ENCODE results near the gene FBXL16.

GRCh38 chr16:669666-670065, 35.9 kb downstream of the FBXL16 start:
- TF ChIP-seq EZH2 (IDR thresholded peaks at IDR 0.05; ENCODE audit: borderline replicate concordance, low read depth, low read length, poor library complexity, severe bottlenecking), result no peak
- TF ChIP-seq, protein P1, sequence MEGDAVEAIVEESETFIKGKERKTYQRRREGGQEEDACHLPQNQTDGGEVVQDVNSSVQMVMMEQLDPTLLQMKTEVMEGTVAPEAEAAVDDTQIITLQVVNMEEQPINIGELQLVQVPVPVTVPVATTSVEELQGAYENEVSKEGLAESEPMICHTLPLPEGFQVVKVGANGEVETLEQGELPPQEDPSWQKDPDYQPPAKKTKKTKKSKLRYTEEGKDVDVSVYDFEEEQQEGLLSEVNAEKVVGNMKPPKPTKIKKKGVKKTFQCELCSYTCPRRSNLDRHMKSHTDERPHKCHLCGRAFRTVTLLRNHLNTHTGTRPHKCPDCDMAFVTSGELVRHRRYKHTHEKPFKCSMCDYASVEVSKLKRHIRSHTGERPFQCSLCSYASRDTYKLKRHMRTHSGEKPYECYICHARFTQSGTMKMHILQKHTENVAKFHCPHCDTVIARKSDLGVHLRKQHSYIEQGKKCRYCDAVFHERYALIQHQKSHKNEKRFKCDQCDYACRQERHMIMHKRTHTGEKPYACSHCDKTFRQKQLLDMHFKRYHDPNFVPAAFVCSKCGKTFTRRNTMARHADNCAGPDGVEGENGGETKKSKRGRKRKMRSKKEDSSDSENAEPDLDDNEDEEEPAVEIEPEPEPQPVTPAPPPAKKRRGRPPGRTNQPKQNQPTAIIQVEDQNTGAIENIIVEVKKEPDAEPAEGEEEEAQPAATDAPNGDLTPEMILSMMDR (conservative IDR thresholded peaks at IDR 0.05; ENCODE audit: low read depth, low read length), result no peak

All from A673 (cell line).